Nasal cavity respiratory epithelium epithelial cell of viscerocranial mucosa (primary cell): ENCODE data around the gene TOX2. TPM values are rescaled to one million over a fixed set of nuclear protein-coding genes. Genes with fewer than 3 reads are reported as not detected.

Experiments
- total RNA-seq: library from RNA; depleted of rRNA; stranded (reverse); fragments of >200 nt; gene quantifications from 2 replicates; pipeline ENCODE4 v1.2.3, GENCODE V29; 2014

The TOX2 gene, protein sequence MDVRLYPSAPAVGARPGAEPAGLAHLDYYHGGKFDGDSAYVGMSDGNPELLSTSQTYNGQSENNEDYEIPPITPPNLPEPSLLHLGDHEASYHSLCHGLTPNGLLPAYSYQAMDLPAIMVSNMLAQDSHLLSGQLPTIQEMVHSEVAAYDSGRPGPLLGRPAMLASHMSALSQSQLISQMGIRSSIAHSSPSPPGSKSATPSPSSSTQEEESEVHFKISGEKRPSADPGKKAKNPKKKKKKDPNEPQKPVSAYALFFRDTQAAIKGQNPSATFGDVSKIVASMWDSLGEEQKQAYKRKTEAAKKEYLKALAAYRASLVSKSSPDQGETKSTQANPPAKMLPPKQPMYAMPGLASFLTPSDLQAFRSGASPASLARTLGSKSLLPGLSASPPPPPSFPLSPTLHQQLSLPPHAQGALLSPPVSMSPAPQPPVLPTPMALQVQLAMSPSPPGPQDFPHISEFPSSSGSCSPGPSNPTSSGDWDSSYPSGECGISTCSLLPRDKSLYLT
- under 0.01 and 0.28 TPM in 2 replicates for total RNA-seq

DNA sequence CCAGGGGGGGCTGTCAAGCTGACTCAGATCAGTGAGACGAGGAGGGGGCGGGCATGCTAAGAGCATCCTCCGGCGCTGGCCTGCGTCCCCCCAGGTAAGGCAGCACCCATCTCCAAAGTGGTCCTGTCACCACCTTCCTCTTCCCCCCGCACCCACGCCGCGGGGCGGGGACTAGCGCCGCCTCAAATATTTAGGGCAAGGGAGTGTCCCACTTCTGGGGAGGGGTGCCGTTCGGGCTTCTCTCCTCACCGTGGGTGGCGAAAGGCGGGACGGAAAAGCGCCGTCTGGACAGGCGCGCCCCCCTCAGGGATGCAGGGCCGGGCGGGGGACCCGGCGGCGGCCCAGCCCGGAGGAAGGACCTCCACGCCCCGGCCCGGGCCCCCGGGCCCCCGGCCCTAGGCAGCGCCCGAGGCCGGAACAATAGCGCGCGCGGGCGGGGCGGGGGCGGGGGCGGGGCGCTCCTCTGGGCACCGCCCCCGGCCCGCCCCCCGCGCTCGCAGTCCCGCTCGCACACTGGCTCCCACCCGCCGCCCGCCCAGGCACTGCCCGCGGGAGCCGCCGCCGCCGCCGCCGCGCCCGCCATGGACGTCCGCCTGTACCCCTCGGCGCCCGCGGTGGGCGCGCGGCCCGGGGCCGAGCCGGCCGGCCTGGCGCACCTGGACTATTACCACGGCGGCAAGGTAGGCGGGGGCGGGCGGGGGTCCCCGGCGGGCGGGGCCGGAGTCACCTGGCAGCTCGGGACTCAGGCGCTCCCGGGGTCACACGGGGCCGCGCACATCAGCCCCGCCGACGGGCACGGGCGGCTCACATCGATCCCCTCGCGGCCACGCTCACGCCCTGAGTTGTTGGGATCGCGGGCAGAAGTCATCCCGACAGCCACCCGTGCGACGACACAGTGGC, at the start of gene TOX2:
Gene TOX2, plus strand, starts transcription at position 542 of the 900 bp plus-strand sequence. Its CDS starts 40 bp downstream, at position 582.

Other genes starting within 250 kb of the TOX2 start
- 0.07 and 0.34 TPM in 2 replicates for gene MYBL2, start 247.7 kb upstream of the TOX2 start, total RNA-seq
- not detected in 2 replicates for gene GTSF1L, start 187.8 kb upstream of the TOX2 start, total RNA-seq